Prostate gland (tissue), 2 donors: ENCODE measurements around the gene WWTR1.

Experiments used
- POLR2A ChIP-seq: fragments of 450-650 bp; IDR thresholded peaks from one replicate; pipeline ENCODE4 v1.6.1; 2016; ENCODE audit warnings: antibody characterized with exemption, mild to moderate bottlenecking
- TF ChIP-seq, protein P1 (sequence below), 4 experiments: fragments of 200-600 bp in 2 of 4; fragments of 450-650 bp in 2 of 4; sonication (generic) in 2 of 4; IDR thresholded peaks; 1 replicate in 3 of 4; 2 replicates in 1 of 4; pipeline ENCODE4 v1.5.1; 2016 to 2019; ENCODE audit warnings: antibody characterized with exemption in 4 of 4, mild to moderate bottlenecking in 2 of 4, moderate library complexity in 2 of 4

DNA sequence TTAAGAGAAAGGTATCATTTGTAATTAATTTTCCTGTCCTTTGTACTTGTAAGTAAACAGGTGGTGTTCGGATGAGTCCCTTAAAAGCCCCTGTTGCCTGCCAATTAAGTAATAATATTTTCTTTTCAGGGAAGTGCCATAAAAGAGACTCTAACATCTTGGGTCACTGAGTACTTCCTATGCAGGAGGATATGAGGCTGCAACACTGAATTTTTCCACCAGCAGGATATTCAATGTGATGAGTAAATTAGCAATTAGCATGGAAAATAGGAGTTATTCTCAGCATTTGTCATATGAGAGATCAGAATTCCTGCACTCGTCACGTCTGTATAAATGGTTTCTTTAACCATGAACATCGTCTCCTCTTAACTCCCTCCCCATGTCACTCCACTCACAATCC is 45.4 kb downstream of the WWTR1 start:
- TF ChIP-seq, protein P1, sequence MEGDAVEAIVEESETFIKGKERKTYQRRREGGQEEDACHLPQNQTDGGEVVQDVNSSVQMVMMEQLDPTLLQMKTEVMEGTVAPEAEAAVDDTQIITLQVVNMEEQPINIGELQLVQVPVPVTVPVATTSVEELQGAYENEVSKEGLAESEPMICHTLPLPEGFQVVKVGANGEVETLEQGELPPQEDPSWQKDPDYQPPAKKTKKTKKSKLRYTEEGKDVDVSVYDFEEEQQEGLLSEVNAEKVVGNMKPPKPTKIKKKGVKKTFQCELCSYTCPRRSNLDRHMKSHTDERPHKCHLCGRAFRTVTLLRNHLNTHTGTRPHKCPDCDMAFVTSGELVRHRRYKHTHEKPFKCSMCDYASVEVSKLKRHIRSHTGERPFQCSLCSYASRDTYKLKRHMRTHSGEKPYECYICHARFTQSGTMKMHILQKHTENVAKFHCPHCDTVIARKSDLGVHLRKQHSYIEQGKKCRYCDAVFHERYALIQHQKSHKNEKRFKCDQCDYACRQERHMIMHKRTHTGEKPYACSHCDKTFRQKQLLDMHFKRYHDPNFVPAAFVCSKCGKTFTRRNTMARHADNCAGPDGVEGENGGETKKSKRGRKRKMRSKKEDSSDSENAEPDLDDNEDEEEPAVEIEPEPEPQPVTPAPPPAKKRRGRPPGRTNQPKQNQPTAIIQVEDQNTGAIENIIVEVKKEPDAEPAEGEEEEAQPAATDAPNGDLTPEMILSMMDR (IDR thresholded peaks at IDR 0.05) = no peak
- no peak for TF ChIP-seq POLR2A
